HEK293 (cell line): ENCODE measurements around the gene ATP8A2.

ENCODE experiments used
- BCL11A ChIP-seq: fragments of 450-650 bp; formaldehyde crosslinking; IDR thresholded peaks from 2 replicates; pipeline ENCODE4 v1.5.1; 2016; ENCODE audit warnings: low read depth, missing biosample characterization, missing genetic modification characterization
- CTCF ChIP-seq: fragments of 450-650 bp; formaldehyde crosslinking; IDR thresholded peaks from 2 replicates; pipeline ENCODE4 v1.5.1; 2016; ENCODE audit warnings: missing biosample characterization, missing genetic modification characterization
- MYNN ChIP-seq: fragments of 450-650 bp; formaldehyde crosslinking; IDR thresholded peaks from 2 replicates; pipeline ENCODE4 v1.5.1; 2016; ENCODE audit warnings: missing biosample characterization, missing genetic modification characterization, borderline replicate concordance
- TRIM28 ChIP-seq: IDR thresholded peaks from 2 replicates; pipeline ENCODE4 v1.6.1; 2011; ENCODE audit warnings: low read length, control low read depth, borderline replicate concordance
- ZBTB7A ChIP-seq: fragments of 450-650 bp; formaldehyde crosslinking; IDR thresholded peaks from 2 replicates; pipeline ENCODE4 v1.5.1; 2016; ENCODE audit warnings: low read depth, missing biosample characterization, missing genetic modification characterization
- ZNF133 ChIP-seq: fragments of 450-650 bp; formaldehyde crosslinking; IDR thresholded peaks from 2 replicates; pipeline ENCODE4 v1.5.1; 2016; ENCODE audit warnings: missing biosample characterization, missing genetic modification characterization
- ZNF530 ChIP-seq: fragments of 450-650 bp; formaldehyde crosslinking; IDR thresholded peaks from 2 replicates; pipeline ENCODE4 v1.5.1; 2016; ENCODE audit warnings: low read depth, missing biosample characterization, missing genetic modification characterization
- ZNF707 ChIP-seq: fragments of 450-650 bp; formaldehyde crosslinking; IDR thresholded peaks from 2 replicates; pipeline ENCODE4 v1.5.1; 2016; ENCODE audit warnings: missing biosample characterization, missing genetic modification characterization
- ZNF747 ChIP-seq: fragments of 450-650 bp; formaldehyde crosslinking; IDR thresholded peaks from 2 replicates; pipeline ENCODE4 v1.5.1; 2016; ENCODE audit warnings: missing biosample characterization, missing genetic modification characterization
- ZSCAN4 ChIP-seq: fragments of 450-650 bp; formaldehyde crosslinking; IDR thresholded peaks from 2 replicates; pipeline ENCODE4 v1.5.1; 2017; ENCODE audit warnings: missing biosample characterization, missing genetic modification characterization
- ZSCAN5A ChIP-seq: fragments of 450-650 bp; formaldehyde crosslinking; IDR thresholded peaks from 2 replicates; pipeline ENCODE4 v1.5.1; 2016; ENCODE audit warnings: missing biosample characterization, missing genetic modification characterization

GRCh38 chr13:25380082-25380481 is 8.3 kb downstream of the ATP8A2 start:
- no peak for TF ChIP-seq CTCF (tag by site-specific recombination)
- no peak for TF ChIP-seq ZNF530 (tag by site-specific recombination)
- no peak for TF ChIP-seq ZNF747 (tag by site-specific recombination)
- TF ChIP-seq MYNN (tag by site-specific recombination) = no peak
- TF ChIP-seq ZNF133 (tag by site-specific recombination) = no peak
- no peak for TF ChIP-seq TRIM28
- no peak for TF ChIP-seq ZSCAN5A (tag by site-specific recombination)
- no peak for TF ChIP-seq ZSCAN4 (tag by site-specific recombination)
- TF ChIP-seq ZNF707 (tag by site-specific recombination) = no peak
- no peak for TF ChIP-seq ZBTB7A (tag by site-specific recombination)
- no peak for TF ChIP-seq BCL11A
